GM19043 (cell line): ENCODE data around the gene CTCFL.

Experiments used
- ATAC-seq: cut with Tn5 transposase; IDR thresholded peaks from one replicate; pipeline ENCODE4 v1.9.1; 2021; ENCODE audit warnings: low read depth; ENCODE audit not compliant: unreplicated experiment

Gene CTCFL

GRCh38 chr20:57450419-57450818 lies 74.5 kb downstream of the CTCFL start:
- peak; percentile 81 for ATAC-seq

- no peak for ATAC-seq
These were observed 75.3 kb downstream of the CTCFL start for GRCh38 chr20:57449398-57450354.

- ATAC-seq = no peak
These were observed 76.1 kb downstream of the CTCFL start for GRCh38 chr20:57448764-57449354.
